ENCODE data around the gene MAVS. TPM values are rescaled to one million over a fixed set of nuclear protein-coding genes. Genes with fewer than 3 reads are reported as not detected.

MAVS gene
- total RNA-seq, 1 donor = 32.4 TPM

DNA sequence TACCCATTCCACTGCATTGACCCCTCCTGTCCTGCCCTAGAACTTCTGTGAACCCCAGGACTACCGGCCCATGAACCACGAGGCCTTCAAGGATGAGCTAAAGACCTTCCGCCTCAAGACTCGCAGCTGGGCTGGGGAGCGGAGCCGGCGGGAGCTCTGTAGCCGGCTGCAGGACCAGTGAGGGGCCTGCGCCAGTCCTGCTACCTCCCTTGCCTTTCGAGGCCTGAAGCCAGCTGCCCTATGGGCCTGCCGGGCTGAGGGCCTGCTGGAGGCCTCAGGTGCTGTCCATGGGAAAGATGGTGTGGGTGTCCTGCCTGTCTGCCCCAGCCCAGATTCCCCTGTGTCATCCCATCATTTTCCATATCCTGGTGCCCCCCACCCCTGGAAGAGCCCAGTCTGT lies 41.9 kb upstream of the MAVS start:
- TF ChIP-seq, protein P1, sequence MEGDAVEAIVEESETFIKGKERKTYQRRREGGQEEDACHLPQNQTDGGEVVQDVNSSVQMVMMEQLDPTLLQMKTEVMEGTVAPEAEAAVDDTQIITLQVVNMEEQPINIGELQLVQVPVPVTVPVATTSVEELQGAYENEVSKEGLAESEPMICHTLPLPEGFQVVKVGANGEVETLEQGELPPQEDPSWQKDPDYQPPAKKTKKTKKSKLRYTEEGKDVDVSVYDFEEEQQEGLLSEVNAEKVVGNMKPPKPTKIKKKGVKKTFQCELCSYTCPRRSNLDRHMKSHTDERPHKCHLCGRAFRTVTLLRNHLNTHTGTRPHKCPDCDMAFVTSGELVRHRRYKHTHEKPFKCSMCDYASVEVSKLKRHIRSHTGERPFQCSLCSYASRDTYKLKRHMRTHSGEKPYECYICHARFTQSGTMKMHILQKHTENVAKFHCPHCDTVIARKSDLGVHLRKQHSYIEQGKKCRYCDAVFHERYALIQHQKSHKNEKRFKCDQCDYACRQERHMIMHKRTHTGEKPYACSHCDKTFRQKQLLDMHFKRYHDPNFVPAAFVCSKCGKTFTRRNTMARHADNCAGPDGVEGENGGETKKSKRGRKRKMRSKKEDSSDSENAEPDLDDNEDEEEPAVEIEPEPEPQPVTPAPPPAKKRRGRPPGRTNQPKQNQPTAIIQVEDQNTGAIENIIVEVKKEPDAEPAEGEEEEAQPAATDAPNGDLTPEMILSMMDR (IDR thresholded peaks at IDR 0.05; ENCODE audit: insufficient read depth, low read depth, low read length) = no peak
- H3K4me3 ChIP-seq (ENCODE audit: low read depth, low read length) = no peak overlapping the region

DNA sequence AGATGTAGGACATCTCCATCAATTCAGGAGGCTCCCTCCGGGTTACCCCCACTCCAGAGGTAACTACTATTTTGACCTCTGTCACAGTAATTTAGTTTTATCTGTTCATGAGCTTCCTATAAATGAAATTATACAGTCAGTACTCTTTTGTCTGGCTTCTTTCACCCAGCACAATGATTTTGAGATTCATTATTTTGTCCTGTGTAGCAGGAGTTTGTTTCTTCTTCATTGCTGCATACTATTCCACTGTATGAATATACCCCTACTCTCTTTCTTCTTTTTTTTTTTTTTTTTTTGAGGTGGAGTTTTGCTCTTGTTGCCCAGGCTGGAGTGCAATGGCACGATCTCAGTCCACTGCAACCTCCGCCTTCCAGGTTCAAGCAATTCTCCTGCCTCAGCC lies 38.1 kb upstream of the MAVS start:
- TF ChIP-seq, protein P1 (IDR thresholded peaks at IDR 0.05; ENCODE audit: insufficient read depth, low read depth, low read length) = no peak
- DNase-seq (ENCODE audit: low read depth) = no peak
- H3K4me3 ChIP-seq (ENCODE audit: low read depth, low read length) = no peak overlapping the region

More for the DNA sequence above, 41.9 kb upstream of the MAVS start:
- no peak for DNase-seq (ENCODE audit: low read depth)

DNA sequence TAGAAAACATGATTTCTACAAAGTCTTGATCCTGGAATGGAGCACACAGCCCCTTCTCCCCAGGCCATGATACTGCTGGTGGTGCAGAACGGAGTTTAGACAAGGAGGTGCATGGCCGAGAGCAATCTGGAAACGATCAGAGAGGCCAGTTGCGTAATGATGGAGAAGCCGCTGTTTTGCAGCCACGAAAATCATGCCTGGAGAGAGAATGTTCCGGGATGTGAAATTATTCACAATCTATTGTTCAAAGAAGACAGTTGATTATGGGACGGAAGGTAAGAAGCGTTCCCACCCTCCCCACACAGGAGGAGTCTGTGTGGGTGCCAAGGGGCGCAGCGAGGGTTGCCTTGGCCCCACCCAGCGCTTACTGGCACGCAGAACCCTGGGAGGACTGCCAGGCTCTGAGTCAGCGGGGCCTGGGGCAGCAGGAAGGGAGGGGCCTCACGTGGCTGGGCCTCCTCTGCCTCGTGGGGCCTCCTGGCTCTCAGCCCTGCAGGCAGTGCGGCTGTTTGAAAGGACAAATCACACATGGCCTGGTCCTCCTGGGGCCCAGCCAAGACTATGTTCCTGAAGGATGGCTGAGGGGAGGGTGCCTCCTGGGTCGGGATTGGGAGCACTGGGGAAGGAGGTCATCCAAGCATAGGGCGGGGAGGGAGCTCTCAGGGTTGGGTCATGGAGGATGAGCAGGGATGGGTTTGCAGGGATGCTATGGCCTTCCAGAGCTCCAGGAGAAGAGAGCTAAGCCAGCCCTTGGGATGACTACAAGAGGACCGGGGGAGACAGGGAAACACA lies 35.0 kb upstream of the MAVS start:
- TF ChIP-seq, protein P1 (IDR thresholded peaks at IDR 0.05; ENCODE audit: insufficient read depth, low read depth, low read length) = no peak
- peak; percentile 99 for DNase-seq (ENCODE audit: low read depth)
- H3K4me3 ChIP-seq (ENCODE audit: low read depth, low read length) = peak overlapping the region; percentile 60

DNA sequence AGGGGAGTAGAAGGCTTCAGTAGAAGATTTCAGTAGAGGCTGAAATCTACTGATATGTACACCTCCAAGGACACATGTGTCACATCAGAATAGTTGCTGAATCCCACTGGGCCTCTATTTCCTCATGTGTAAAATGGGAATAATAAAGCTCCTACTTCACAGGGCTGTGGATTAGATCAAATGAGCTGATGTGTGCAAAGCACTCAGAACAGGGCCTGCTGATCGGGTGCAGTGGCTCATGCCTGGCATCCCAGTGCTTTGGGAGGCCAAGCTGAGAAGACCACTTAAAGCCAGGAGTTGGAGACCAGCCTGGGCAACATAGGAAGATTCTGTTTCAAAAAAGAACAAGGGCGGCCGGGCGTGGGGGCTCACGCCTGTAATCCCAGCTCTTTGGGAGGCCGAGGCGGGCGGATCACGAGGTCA lies 34.4 kb upstream of the MAVS start:
- TF ChIP-seq, protein P1 (IDR thresholded peaks at IDR 0.05; ENCODE audit: insufficient read depth, low read depth, low read length) = no peak
- H3K4me3 ChIP-seq (ENCODE audit: low read depth, low read length) = no peak overlapping the region
- no peak for DNase-seq (ENCODE audit: low read depth)

DNA sequence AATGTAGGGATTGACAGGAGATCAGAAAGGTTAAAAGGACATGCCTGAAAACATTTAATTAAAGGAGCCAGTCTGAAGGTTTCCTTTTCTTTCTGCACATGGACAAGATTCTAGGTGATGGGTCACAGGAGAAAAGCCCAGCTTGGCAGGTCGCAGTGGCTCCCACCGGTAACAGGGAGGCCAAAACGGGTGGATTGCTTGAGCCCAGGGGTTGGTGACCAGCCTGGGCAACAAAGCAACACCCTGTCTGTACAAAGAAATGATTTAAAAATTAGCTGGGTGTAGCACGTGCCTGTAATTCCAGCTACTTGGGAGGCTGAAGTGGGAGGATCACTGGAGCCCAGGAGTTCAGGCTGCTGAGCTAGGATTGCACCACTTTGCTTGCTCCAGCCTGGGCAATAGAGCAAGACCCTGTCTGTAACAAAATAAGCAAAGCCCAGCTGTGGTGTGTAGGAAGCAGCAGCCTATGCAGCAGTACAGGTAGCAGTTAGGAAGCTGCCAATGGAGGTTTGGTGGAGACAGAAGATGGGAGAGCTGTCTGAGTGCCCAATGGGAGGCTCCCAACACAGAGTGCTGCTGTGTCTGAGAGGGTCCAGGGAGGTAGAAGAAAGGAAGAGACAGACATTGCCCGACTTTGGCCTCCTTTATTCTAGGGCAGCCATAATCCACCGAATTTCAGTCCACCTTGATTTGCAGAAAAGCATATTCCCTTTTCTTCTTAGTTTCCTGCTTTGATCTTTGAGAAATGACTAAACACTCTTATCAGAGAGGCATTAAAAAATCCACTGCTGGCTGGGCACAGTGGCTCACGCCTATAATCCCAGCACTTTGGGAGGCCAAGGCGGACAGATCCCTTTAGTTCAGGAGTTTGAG lies 33.4 kb upstream of the MAVS start:
- TF ChIP-seq, protein P1 (IDR thresholded peaks at IDR 0.05; ENCODE audit: insufficient read depth, low read depth, low read length) = no peak
- DNase-seq (ENCODE audit: low read depth) = no peak
- H3K4me3 ChIP-seq (ENCODE audit: low read depth, low read length) = no peak overlapping the region

DNA sequence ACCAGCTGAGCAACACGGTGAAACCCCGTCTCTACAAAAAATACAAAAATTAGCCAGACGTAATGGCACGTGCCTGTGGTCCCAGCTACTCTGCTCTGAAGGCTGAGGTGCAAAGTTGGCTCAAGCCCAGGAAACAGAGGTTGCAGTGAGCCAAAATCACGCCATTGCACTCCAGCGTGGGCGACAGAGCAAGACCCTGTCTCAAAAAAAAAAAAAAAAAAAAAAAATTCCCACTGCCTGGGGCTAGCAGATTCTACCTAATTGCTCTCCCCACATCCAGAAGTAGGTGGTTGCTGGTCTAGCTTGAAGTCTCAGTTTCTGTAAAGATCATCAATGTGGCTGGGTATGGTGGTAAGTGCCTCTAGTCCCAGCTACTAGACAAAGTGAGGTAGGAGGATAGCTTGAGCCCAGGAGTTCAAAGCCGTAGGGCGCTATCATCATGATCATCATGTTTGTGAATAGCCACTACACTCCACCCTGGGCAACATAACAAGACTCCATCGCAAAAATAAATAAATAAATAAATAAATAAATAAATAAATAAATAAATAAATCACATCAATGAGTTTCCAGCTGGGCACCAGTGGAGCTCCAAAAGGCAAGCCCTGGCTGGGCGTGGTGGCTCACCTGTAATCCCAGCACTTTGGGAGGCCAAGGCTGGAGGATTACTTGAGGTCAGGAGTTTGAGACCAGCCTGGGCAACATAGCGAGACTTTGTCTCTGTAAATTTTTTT lies 32.6 kb upstream of the MAVS start:
- TF ChIP-seq, protein P1 (IDR thresholded peaks at IDR 0.05; ENCODE audit: insufficient read depth, low read depth, low read length) = no peak
- no peak for DNase-seq (ENCODE audit: low read depth)
- no peak overlapping the region for H3K4me3 ChIP-seq (ENCODE audit: low read depth, low read length)
